T-helper 2 cell treated with Interferon-gamma antibody and Interleukin-4, amounts not matched to agents 5 μg/mL and 100 μg/mL, for 36 hours (primary cell): Measurements from ENCODE around the gene PPM1A.

Experiments
- DNase-seq: peaks from one replicate; pipeline ENCODE4 v3.0.0; 2021; ENCODE audit warnings: low spot score
- H3K27ac Mint-ChIP-seq: one replicate; pipeline ENCODE4 v1.8.0; 2021; ENCODE audit warnings: mild to moderate bottlenecking, mixed read lengths
- H3K27me3 Mint-ChIP-seq: one replicate; pipeline ENCODE4 v1.8.0; 2021; ENCODE audit warnings: low read depth, mixed read lengths
- H3K36me3 Mint-ChIP-seq: one replicate; pipeline ENCODE4 v1.8.0; 2021; ENCODE audit warnings: low read depth, mixed read lengths
- H3K4me1 Mint-ChIP-seq: one replicate; pipeline ENCODE4 v1.8.0; 2021; ENCODE audit warnings: low read depth, mixed read lengths
- H3K4me3 Mint-ChIP-seq: one replicate; pipeline ENCODE4 v1.8.0; 2022; ENCODE audit warnings: mild to moderate bottlenecking, moderate library complexity, mixed read lengths
- H3K9me3 Mint-ChIP-seq: one replicate; pipeline ENCODE4 v1.8.0; 2021; ENCODE audit warnings: mixed read lengths

PPM1A gene

DNA sequence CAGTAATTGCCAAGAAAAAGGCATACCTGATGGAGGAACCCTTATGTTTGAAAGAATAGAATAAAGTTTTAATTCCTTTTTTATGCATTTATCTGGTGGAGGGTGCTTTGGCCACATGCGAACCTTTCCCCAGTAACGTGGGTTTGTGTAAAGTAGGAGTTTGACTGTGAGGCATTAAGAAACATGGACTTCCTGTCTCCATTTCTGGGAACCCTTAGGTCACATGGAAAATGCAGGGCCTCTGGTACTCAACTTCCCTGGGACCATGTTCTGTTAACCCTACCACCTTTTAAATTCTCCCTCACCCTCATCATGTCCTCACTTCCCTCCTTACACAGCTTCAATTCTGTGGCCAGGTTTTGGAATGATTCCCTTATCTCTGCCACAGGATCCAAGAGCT is 80.3 kb downstream of the PPM1A start:
- H3K36me3 Mint-ChIP-seq = no peaks in the 10 kb centered on the region
- DNase-seq = no peak
- H3K4me3 Mint-ChIP-seq = no peak overlapping the region
- peaks cover 40% of the 10 kb centered on the region for H3K27me3 Mint-ChIP-seq
- H3K4me1 Mint-ChIP-seq = peaks cover 30% of the 10 kb centered on the region
- no peaks in the 10 kb centered on the region for H3K9me3 Mint-ChIP-seq
- H3K27ac Mint-ChIP-seq = no peak overlapping the region

DNA sequence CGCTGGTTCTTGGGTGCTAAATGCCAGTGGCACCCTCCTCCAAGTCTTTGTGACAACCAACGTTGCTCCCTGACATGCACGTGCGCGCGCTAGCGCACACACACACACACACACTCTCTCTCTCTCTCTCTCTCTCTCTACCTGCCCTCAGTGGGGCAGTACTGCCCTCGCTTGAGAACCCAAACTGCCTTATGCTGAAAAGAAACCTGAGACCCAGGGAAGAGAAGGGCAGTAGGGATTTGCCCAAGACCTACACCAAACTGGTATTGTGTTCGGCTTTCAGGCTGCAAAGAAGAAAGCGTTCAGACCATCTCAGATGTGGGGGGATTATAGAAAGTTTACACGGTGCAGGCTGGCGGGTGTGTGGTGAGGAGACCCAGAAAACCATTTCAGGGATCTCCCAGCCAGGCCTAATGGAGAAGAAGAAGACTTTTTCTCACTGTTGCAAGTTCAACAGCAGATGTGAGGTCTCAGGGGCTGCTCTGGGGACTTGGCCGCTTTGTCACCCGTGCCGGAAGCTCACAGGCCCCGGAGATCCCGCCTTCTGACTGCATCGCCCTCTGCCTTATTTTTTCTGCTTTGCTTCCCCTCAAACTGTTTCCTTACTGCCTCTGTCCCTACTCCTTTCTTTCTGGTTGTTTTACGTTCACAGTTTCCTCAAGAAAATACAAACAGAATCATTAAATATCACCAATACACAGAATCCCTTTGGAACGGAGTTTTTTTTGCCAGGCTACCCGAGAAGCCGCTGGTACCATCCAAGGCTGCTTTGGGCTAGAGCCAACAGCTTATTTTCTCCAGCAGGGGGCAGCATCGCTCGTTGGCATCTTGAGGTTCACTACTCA is 82.4 kb downstream of the PPM1A start:
- DNase-seq = peak; percentile 61
- no peaks in the 10 kb centered on the region for H3K36me3 Mint-ChIP-seq
- H3K27me3 Mint-ChIP-seq = peaks cover 45% of the 10 kb centered on the region
- no peaks in the 10 kb centered on the region for H3K9me3 Mint-ChIP-seq
- peaks cover 30% of the 10 kb centered on the region for H3K4me1 Mint-ChIP-seq
- peak overlapping the region; percentile 84 for H3K27ac Mint-ChIP-seq
- peak overlapping the region; percentile 88 for H3K4me3 Mint-ChIP-seq

DNA sequence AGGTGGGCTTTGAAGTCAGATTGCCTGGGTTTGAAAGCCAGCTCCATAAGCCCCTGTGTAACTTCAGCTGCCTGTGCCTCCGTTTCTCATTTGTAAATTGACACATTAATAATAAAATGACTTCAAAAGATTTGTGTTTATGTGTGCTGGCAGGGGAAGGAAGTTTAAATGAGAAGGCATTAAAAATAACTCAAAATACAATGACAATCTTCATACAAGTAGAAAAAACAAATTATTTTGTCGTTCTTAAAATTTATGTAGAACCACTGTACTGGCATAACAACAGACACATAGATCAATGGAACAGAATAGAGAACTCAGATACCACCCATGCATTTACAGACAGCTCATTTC is 83.0 kb downstream of the PPM1A start:
- peaks cover 29% of the 10 kb centered on the region for H3K4me1 Mint-ChIP-seq
- DNase-seq = no peak
- no peaks in the 10 kb centered on the region for H3K9me3 Mint-ChIP-seq
- peaks cover 43% of the 10 kb centered on the region for H3K27me3 Mint-ChIP-seq
- no peaks in the 10 kb centered on the region for H3K36me3 Mint-ChIP-seq
- H3K27ac Mint-ChIP-seq = peak overlapping the region; percentile 84
- peak overlapping the region; percentile 88 for H3K4me3 Mint-ChIP-seq

DNA sequence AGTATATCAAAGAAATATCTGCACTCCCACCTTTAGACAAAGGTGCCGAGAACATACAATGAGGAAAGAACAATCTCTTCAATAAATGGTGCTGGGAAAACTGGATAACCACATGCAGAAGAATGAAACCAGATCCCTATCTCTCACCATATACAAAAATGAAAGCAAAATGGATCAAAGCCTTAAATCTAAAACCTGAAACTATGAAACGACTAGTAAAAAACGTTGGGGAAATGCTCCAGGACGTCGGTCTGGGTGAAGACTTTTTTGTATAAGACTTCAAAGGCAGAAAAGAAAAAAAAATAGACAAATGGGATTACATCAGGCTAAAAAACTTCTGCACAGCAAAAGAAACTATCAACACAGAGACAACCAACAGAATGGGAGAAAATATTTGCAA is 83.8 kb downstream of the PPM1A start:
- Mint-ChIP-seq H3K4me3 (peak overlapping the region; percentile 88), H3K9me3 (no peaks in the 10 kb centered on the region), H3K36me3 (no peaks in the 10 kb centered on the region), H3K27ac (peak overlapping the region; percentile 32), H3K27me3 (peaks cover 46% of the 10 kb centered on the region), H3K4me1 (peaks cover 24% of the 10 kb centered on the region)
- no peak for DNase-seq

DNA sequence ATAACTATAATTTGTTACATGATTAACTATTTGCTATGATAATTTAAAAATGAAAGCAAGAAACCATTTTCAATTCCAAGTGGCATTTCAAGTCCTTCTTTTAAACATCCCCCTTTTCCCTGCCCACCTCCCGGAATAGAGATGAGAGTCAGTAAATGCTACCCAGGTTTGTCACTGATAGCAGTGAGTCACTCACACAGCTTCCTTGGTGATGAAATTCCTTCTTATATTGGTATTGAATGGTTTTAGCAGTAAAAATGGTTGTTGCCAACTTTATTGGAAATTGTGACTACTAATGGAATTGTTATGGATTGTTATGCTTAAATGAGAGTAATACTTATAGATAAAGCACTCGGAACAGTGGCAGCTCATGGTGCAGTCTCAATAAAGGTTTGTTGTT is 90.5 kb downstream of the PPM1A start:
- Mint-ChIP-seq H3K27me3 (peaks cover 50% of the 10 kb centered on the region), H3K9me3 (no peaks in the 10 kb centered on the region), H3K4me3 (no peak overlapping the region), H3K4me1 (peaks cover 2% of the 10 kb centered on the region), H3K27ac (no peak overlapping the region), H3K36me3 (no peaks in the 10 kb centered on the region)
- no peak for DNase-seq

DNA sequence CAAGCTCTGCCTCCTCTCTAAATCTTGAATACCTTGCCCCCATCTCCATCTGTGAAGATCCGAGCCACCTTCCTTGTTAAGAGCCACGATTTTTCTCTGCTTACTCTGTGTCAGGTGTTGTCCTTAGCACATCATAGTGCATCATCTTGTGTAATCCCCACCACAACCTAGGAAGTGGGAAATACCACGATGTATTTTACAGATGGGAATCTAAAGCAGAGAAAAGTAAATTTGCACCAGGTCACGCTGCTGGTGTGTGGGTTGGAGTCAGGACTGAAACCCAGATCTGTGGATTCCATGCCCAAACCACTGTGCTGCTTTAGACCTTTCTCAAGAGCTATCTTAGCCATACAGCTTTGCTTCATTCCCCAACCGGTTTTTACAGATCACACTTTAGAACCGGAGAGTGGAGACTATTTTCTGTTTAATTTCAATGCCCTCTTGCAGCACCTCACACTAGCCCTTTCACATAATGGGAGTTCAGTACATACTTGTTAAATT is 94.6 kb downstream of the PPM1A start:
- H3K4me3 Mint-ChIP-seq = no peak overlapping the region
- no peaks in the 10 kb centered on the region for H3K9me3 Mint-ChIP-seq
- DNase-seq = no peak
- no peak overlapping the region for H3K27ac Mint-ChIP-seq
- H3K4me1 Mint-ChIP-seq = peaks cover 2% of the 10 kb centered on the region
- no peaks in the 10 kb centered on the region for H3K36me3 Mint-ChIP-seq
- peaks cover 34% of the 10 kb centered on the region for H3K27me3 Mint-ChIP-seq

DNA sequence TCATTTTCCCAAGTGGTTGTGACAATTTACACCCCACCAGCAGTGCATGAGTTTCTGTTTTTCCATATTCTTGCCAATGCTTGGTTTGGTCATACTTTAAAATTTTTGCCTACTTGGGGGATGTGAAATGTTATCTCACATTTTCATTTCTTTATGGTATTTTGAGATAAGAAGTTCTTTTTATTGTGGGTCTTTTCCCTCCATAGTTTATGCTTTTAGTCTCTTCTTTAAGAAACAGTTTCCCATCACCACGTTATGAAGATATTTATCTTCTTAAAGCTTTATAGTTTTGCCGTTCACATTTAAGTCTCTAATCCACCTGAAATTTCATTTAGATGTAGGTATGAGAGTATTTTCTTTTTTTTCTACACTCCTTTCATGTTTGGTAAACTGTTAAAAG is 95.7 kb downstream of the PPM1A start:
- peaks cover 31% of the 10 kb centered on the region for H3K27me3 Mint-ChIP-seq
- DNase-seq = no peak
- no peaks in the 10 kb centered on the region for H3K9me3 Mint-ChIP-seq
- H3K27ac Mint-ChIP-seq = no peak overlapping the region
- H3K4me1 Mint-ChIP-seq = peaks cover 2% of the 10 kb centered on the region
- no peak overlapping the region for H3K4me3 Mint-ChIP-seq
- H3K36me3 Mint-ChIP-seq = no peaks in the 10 kb centered on the region

DNA sequence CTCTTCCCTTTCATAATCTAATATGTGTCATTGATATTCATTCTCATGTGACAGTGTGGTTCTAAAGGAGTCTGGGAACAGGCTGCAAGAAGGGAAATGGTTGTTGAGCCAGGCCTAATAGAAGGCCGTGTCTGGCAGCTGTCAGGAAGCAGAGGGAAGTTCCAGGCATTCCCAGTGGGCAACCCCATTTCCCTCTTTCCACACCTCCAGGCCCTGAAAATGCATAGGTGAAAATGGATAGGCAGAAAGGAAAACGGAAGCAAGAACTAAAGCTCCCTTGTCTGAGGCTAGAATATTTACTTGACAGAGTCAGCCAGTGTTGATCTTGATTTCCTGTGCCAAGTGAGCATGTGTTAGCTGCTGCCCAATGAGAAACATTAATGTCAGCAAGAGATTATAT is 97.7 kb downstream of the PPM1A start:
- H3K27ac Mint-ChIP-seq = no peak overlapping the region
- H3K4me1 Mint-ChIP-seq = peaks cover 2% of the 10 kb centered on the region
- no peak for DNase-seq
- H3K36me3 Mint-ChIP-seq = no peaks in the 10 kb centered on the region
- H3K27me3 Mint-ChIP-seq = peaks cover 36% of the 10 kb centered on the region
- H3K4me3 Mint-ChIP-seq = no peak overlapping the region
- H3K9me3 Mint-ChIP-seq = no peaks in the 10 kb centered on the region

DNA sequence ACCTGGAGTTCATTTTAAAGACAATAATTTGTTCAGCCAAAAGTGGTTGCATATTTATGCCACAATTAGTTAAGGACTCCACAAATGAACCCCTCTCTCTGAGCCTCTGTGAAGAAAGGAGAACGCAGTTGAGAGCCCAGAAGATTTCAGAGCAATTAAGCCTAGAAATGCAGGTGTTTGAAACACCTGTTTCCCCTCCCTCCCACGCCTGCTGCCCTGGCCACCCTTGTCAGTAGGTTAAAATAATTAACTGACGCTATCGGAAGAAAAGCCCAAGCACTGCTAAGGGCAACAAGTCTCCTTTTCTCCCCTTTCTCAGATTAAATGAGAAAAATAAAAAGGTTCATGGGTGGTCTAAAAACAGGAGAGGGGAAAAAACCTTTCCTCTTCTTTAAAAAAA is 99.2 kb downstream of the PPM1A start:
- H3K9me3 Mint-ChIP-seq = no peaks in the 10 kb centered on the region
- no peak overlapping the region for H3K27ac Mint-ChIP-seq
- H3K36me3 Mint-ChIP-seq = no peaks in the 10 kb centered on the region
- DNase-seq = no peak
- H3K4me1 Mint-ChIP-seq = peaks cover 2% of the 10 kb centered on the region
- H3K4me3 Mint-ChIP-seq = no peak overlapping the region
- peaks cover 39% of the 10 kb centered on the region for H3K27me3 Mint-ChIP-seq
